IMR-90 (cell line): ENCODE measurements around the gene FAM117B.
A peak's percentile ranks its signal among the peaks of the same experiment; 100 is the strongest.

Experiments
- CEBPB ChIP-seq: IDR thresholded peaks from 2 replicates; pipeline ENCODE4 v1.6.1; 2012; ENCODE audit warnings: low read depth, low read length, improper control_type of control experiment
- CHD1 ChIP-seq: IDR thresholded peaks from 2 replicates; pipeline ENCODE4 v1.6.1; 2012; ENCODE audit warnings: low read depth, low read length, improper control_type of control experiment
- MAFK ChIP-seq: IDR thresholded peaks from 2 replicates; pipeline ENCODE4 v1.6.1; 2012; ENCODE audit warnings: low read depth, low read length, improper control_type of control experiment
- POLR2A ChIP-seq: IDR thresholded peaks from 2 replicates; pipeline ENCODE4 v1.6.1; 2012; ENCODE audit warnings: mild to moderate bottlenecking, low read depth, low read length
- RAD21 ChIP-seq: IDR thresholded peaks from 2 replicates; pipeline ENCODE4 v1.6.1; 2012; ENCODE audit warnings: low read length, improper control_type of control experiment
- RCOR1 ChIP-seq: IDR thresholded peaks from 2 replicates; pipeline ENCODE4 v1.6.1; 2012; ENCODE audit warnings: mild to moderate bottlenecking, low read length, improper control_type of control experiment; ENCODE audit not compliant: insufficient replicate concordance
- RFX5 ChIP-seq: IDR thresholded peaks from 2 replicates; pipeline ENCODE4 v1.8.0; 2012; ENCODE audit warnings: low read depth, mild to moderate bottlenecking, low read length, moderate library complexity
- TF ChIP-seq, protein P1 (sequence below): fragments of 150-350 bp; IDR thresholded peaks from 2 replicates; pipeline ENCODE4 v1.6.1; 2017; ENCODE audit warnings: mild to moderate bottlenecking, antibody characterized with exemption, low read length, low read depth
- TF ChIP-seq, protein P2 (sequence below): conservative IDR thresholded peaks from 2 replicates; pipeline ENCODE4 v1.5.1; 2012; ENCODE audit warnings: mild to moderate bottlenecking, low read depth, low read length, improper control_type of control experiment
- TF ChIP-seq, protein P3 (sequence below): fragments of 150-350 bp; IDR thresholded peaks from 2 replicates; pipeline ENCODE4 v1.6.1; 2016; ENCODE audit warnings: low read depth, mild to moderate bottlenecking, low read length, moderate library complexity, borderline replicate concordance

DNA sequence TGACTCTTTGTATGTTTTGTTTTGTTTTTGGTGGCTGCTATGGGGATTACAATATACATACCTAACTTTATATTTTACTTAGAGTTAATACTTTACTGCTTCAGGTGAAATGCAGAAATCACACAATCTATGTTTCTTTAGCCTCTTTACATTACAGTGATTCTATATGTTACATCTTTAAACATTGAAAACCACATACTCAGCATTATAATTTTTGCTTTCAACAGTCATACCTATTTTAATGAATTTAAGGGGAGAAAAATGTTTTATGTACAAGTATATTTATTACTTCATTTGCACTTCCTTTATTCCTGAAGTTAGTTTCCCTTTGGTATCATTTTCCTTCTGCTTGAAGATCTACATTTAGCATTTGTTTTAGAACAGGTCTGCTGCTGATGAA is 23.1 kb downstream of the FAM117B start:
- TF ChIP-seq, protein P1, sequence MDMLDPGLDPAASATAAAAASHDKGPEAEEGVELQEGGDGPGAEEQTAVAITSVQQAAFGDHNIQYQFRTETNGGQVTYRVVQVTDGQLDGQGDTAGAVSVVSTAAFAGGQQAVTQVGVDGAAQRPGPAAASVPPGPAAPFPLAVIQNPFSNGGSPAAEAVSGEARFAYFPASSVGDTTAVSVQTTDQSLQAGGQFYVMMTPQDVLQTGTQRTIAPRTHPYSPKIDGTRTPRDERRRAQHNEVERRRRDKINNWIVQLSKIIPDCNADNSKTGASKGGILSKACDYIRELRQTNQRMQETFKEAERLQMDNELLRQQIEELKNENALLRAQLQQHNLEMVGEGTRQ = no peak
- TF ChIP-seq, protein P2, sequence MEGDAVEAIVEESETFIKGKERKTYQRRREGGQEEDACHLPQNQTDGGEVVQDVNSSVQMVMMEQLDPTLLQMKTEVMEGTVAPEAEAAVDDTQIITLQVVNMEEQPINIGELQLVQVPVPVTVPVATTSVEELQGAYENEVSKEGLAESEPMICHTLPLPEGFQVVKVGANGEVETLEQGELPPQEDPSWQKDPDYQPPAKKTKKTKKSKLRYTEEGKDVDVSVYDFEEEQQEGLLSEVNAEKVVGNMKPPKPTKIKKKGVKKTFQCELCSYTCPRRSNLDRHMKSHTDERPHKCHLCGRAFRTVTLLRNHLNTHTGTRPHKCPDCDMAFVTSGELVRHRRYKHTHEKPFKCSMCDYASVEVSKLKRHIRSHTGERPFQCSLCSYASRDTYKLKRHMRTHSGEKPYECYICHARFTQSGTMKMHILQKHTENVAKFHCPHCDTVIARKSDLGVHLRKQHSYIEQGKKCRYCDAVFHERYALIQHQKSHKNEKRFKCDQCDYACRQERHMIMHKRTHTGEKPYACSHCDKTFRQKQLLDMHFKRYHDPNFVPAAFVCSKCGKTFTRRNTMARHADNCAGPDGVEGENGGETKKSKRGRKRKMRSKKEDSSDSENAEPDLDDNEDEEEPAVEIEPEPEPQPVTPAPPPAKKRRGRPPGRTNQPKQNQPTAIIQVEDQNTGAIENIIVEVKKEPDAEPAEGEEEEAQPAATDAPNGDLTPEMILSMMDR = no peak
- TF ChIP-seq POLR2A = no peak
- TF ChIP-seq RAD21 = no peak
- TF ChIP-seq RFX5 = no peak
- TF ChIP-seq CEBPB = no peak
- TF ChIP-seq MAFK = peak; percentile 71
- no peak for TF ChIP-seq CHD1
- TF ChIP-seq, protein P3, sequence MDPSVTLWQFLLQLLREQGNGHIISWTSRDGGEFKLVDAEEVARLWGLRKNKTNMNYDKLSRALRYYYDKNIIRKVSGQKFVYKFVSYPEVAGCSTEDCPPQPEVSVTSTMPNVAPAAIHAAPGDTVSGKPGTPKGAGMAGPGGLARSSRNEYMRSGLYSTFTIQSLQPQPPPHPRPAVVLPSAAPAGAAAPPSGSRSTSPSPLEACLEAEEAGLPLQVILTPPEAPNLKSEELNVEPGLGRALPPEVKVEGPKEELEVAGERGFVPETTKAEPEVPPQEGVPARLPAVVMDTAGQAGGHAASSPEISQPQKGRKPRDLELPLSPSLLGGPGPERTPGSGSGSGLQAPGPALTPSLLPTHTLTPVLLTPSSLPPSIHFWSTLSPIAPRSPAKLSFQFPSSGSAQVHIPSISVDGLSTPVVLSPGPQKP = no peak
- no peak for TF ChIP-seq RCOR1
